Measurements from ENCODE around the gene NXF3.
"Not testable (repeated sequence)": the region's sequence is repeated elsewhere in the genome, so short reads cannot be mapped to it uniquely, and the experiment has no call there.

NXF3 gene, protein sequence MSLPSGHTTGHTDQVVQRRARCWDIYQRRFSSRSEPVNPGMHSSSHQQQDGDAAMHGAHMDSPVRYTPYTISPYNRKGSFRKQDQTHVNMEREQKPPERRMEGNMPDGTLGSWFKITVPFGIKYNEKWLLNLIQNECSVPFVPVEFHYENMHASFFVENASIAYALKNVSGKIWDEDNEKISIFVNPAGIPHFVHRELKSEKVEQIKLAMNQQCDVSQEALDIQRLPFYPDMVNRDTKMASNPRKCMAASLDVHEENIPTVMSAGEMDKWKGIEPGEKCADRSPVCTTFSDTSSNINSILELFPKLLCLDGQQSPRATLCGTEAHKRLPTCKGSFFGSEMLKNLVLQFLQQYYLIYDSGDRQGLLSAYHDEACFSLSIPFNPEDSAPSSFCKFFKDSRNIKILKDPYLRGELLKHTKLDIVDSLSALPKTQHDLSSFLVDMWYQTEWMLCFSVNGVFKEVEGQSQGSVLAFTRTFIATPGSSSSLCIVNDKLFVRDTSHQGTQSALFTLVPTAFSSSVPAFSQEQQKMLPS

GRCh38 chrX:103092942-103093341 is at the start of gene NXF3:
TSS of gene NXF3 (minus strand) at chrX:103093143. CDS start at chrX:103093023, 120 bp downstream.
- H3K4me3 Mint-ChIP-seq = no peak within 1 kb of the TSS
- no peaks in the 10 kb centered on the region for H3K36me3 Mint-ChIP-seq (ENCODE audit: low read depth)
- TF ChIP-seq, protein P1, sequence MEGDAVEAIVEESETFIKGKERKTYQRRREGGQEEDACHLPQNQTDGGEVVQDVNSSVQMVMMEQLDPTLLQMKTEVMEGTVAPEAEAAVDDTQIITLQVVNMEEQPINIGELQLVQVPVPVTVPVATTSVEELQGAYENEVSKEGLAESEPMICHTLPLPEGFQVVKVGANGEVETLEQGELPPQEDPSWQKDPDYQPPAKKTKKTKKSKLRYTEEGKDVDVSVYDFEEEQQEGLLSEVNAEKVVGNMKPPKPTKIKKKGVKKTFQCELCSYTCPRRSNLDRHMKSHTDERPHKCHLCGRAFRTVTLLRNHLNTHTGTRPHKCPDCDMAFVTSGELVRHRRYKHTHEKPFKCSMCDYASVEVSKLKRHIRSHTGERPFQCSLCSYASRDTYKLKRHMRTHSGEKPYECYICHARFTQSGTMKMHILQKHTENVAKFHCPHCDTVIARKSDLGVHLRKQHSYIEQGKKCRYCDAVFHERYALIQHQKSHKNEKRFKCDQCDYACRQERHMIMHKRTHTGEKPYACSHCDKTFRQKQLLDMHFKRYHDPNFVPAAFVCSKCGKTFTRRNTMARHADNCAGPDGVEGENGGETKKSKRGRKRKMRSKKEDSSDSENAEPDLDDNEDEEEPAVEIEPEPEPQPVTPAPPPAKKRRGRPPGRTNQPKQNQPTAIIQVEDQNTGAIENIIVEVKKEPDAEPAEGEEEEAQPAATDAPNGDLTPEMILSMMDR (IDR thresholded peaks at IDR 0.05; ENCODE audit: unreplicated experiment in 3 of 3) = no peak
- no peak within 1 kb of the TSS for H3K27ac Mint-ChIP-seq
- H3K27me3 Mint-ChIP-seq (ENCODE audit: low read depth) = no peaks in the 10 kb centered on the region
- H3K9me3 Mint-ChIP-seq = no peaks in the 10 kb centered on the region
- no peaks in the 10 kb centered on the region for H3K4me1 Mint-ChIP-seq

DNA sequence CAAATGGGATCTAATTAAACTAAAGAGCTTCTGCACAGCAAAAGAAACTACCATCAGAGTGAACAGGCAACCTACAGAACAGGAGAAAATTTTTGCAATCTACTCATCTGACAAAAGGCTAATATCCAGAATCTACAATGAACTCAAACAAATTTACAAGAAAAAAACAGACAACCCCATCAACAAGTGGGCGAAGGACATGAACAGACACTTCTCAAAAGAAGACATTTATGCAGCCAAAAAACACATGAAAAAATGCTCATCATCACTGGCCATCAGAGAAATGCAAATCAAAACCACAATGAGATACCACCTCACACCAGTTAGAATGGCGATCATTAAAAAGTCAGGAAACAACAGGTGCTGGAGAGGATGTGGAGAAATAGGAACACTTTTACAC is 43.6 kb upstream of the NXF3 start:
- not testable (repeated sequence) for H3K36me3 Mint-ChIP-seq (ENCODE audit: low read depth); H3K27ac Mint-ChIP-seq; H3K27me3 Mint-ChIP-seq (ENCODE audit: low read depth); H3K9me3 Mint-ChIP-seq; H3K4me1 Mint-ChIP-seq; H3K4me3 Mint-ChIP-seq

DNA sequence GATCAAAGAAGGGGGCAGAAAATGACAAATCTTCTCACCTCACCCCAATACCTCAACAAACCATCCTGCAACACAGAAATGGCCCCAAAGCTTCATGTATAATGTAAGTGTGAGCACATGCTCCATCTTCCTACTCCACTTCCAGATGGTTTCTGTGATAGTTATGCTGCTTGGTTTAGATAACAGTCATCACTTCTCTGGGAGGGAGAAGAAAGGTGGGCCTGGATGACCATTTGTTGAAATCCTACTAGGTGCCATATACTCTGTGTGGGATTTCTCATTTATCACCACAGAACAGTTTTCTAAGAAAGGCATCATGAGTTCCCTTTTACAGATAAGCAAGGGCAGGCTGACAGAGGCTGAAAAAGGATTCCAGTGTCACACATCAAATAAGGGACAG is 31.3 kb upstream of the NXF3 start:
- Mint-ChIP-seq H3K36me3 (ENCODE audit: low read depth) (peaks cover 4% of the 10 kb centered on the region), H3K4me1 (no peaks in the 10 kb centered on the region), H3K27ac (no peak overlapping the region), H3K27me3 (ENCODE audit: low read depth) (no peaks in the 10 kb centered on the region), H3K4me3 (no peak overlapping the region), H3K9me3 (peaks cover 23% of the 10 kb centered on the region)
- TF ChIP-seq, protein P1 (IDR thresholded peaks at IDR 0.05; ENCODE audit: unreplicated experiment in 3 of 3) = no peak

- Mint-ChIP-seq H3K36me3 (ENCODE audit: low read depth) (peaks cover 4% of the 10 kb centered on the region), H3K4me3 (no peak overlapping the region), H3K27ac (no peak overlapping the region), H3K4me1 (no peaks in the 10 kb centered on the region), H3K27me3 (ENCODE audit: low read depth) (no peaks in the 10 kb centered on the region), H3K9me3 (peaks cover 26% of the 10 kb centered on the region)
- TF ChIP-seq, protein P1 (IDR thresholded peaks at IDR 0.05; ENCODE audit: unreplicated experiment in 3 of 3) = no peak
These were observed 27.8 kb upstream of the NXF3 start for GRCh38 chrX:103120748-103121147.

DNA sequence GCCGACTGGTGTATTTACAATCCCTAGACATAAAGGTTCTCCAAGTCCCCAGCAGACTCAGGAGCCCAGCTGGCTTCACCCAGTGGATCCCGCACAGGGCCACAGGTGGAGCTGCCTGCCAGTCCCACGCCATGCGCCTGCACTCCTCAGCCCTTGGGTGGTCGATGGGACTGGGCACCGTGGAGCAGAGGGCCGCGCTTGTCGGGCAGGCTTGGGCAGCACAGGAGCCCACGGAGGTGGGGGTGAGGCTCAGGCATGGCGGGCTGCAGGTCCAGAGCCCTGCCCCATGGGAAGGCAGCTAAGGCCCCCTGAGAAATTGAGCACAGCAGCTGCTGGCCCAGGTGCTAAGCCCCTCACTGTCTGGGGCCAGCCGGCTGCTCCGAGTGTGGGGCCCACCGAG is 24.0 kb upstream of the NXF3 start:
- not testable (repeated sequence) for H3K27me3 Mint-ChIP-seq (ENCODE audit: low read depth); H3K4me3 Mint-ChIP-seq; H3K36me3 Mint-ChIP-seq (ENCODE audit: low read depth); H3K4me1 Mint-ChIP-seq; H3K27ac Mint-ChIP-seq
- peaks cover 33% of the 10 kb centered on the region for H3K9me3 Mint-ChIP-seq

GRCh38 chrX:103109497-103109896 is 16.6 kb upstream of the NXF3 start:
- not testable (repeated sequence) for H3K27me3 Mint-ChIP-seq (ENCODE audit: low read depth); H3K4me1 Mint-ChIP-seq; H3K4me3 Mint-ChIP-seq; H3K27ac Mint-ChIP-seq; H3K36me3 Mint-ChIP-seq (ENCODE audit: low read depth)
- H3K9me3 Mint-ChIP-seq = peaks cover 38% of the 10 kb centered on the region

DNA sequence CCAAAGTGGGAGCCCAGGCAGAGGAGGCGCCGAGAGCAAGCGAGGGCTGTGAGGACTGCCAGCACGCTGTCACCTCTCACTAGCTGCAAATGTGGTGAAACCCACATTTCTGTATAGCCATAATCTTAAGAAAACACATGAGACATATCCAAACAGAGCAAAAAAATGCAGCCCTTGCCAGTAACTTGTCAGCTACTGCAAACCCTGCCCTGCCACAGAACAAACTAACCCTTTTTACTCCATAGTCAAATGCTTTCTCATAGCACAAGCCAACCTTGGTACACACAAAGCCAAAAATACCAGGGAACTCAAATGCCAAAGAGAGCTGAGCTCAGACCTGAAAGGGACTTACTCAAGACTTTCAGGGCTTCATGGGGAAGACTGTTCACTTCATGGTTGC is 14.9 kb upstream of the NXF3 start:
- TF ChIP-seq, protein P1 (IDR thresholded peaks at IDR 0.05; ENCODE audit: unreplicated experiment in 3 of 3) = no peak
- Mint-ChIP-seq H3K27me3 (ENCODE audit: low read depth) (no peaks in the 10 kb centered on the region), H3K4me1 (no peaks in the 10 kb centered on the region), H3K9me3 (peaks cover 31% of the 10 kb centered on the region), H3K27ac (no peak overlapping the region), H3K4me3 (no peak overlapping the region), H3K36me3 (ENCODE audit: low read depth) (no peaks in the 10 kb centered on the region)

DNA sequence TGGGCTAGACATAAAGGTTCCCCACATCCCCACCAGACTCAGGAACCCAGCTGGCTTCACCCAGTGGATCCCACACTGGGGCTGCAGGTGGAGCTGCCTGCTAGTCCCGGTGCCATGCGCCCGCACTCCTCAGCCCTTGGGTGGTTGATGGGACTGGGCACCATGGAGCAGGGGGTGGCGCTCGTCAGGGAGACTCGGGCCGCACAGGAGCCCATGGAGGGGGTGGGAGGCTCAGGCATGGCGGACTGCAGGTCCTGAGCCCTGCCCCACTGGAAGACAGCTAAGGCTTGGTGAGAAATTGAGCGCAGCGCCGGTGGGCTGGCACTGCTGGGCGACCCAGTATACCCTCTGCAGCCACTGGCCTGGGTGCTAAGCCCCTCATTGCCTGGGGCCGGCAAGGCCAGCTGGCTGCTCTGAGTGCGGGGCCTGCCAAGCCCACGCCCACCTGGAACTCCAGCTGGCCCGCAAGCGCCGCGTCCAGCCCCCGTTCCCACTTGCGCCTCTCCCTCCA is 14.3 kb upstream of the NXF3 start:
- H3K36me3 Mint-ChIP-seq (ENCODE audit: low read depth); H3K27ac Mint-ChIP-seq; H3K4me3 Mint-ChIP-seq; H3K4me1 Mint-ChIP-seq; H3K27me3 Mint-ChIP-seq (ENCODE audit: low read depth): not testable (repeated sequence)
- peaks cover 28% of the 10 kb centered on the region for H3K9me3 Mint-ChIP-seq

GRCh38 chrX:103104370-103104769 is 11.4 kb upstream of the NXF3 start:
- H3K4me3 Mint-ChIP-seq; H3K27me3 Mint-ChIP-seq (ENCODE audit: low read depth); H3K4me1 Mint-ChIP-seq; H3K27ac Mint-ChIP-seq; H3K36me3 Mint-ChIP-seq (ENCODE audit: low read depth): not testable (repeated sequence)
- H3K9me3 Mint-ChIP-seq = peaks cover 22% of the 10 kb centered on the region

- not testable (repeated sequence) for H3K4me1 Mint-ChIP-seq
These were observed 10.9 kb upstream of the NXF3 start for GRCh38 chrX:103103866-103104265.

More at GRCh38 chrX:103103866-103104265, 10.9 kb upstream of the NXF3 start:
- not testable (repeated sequence) for H3K27ac Mint-ChIP-seq; H3K4me3 Mint-ChIP-seq; H3K27me3 Mint-ChIP-seq (ENCODE audit: low read depth); H3K36me3 Mint-ChIP-seq (ENCODE audit: low read depth)
- peaks cover 17% of the 10 kb centered on the region for H3K9me3 Mint-ChIP-seq
